Measurements from ENCODE around the gene ERBB4.

GRCh38 chr2:211426240-211426639 is 1112.4 kb downstream of the ERBB4 start:
- TF ChIP-seq POLR2AphosphoS5 (IDR thresholded peaks at IDR 0.05) (no peak), POLR2A (IDR thresholded peaks at IDR 0.05) (no peak), EP300 (IDR thresholded peaks at IDR 0.05) (no peak)
- TF ChIP-seq, protein P1, sequence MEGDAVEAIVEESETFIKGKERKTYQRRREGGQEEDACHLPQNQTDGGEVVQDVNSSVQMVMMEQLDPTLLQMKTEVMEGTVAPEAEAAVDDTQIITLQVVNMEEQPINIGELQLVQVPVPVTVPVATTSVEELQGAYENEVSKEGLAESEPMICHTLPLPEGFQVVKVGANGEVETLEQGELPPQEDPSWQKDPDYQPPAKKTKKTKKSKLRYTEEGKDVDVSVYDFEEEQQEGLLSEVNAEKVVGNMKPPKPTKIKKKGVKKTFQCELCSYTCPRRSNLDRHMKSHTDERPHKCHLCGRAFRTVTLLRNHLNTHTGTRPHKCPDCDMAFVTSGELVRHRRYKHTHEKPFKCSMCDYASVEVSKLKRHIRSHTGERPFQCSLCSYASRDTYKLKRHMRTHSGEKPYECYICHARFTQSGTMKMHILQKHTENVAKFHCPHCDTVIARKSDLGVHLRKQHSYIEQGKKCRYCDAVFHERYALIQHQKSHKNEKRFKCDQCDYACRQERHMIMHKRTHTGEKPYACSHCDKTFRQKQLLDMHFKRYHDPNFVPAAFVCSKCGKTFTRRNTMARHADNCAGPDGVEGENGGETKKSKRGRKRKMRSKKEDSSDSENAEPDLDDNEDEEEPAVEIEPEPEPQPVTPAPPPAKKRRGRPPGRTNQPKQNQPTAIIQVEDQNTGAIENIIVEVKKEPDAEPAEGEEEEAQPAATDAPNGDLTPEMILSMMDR (IDR thresholded peaks at IDR 0.05), result no peak
